ENCODE data around the gene CPLX1.
"Not testable (repeated sequence)": the region's sequence is repeated elsewhere in the genome, so short reads cannot be mapped to it uniquely, and the experiment has no call there.

CPLX1 gene

DNA sequence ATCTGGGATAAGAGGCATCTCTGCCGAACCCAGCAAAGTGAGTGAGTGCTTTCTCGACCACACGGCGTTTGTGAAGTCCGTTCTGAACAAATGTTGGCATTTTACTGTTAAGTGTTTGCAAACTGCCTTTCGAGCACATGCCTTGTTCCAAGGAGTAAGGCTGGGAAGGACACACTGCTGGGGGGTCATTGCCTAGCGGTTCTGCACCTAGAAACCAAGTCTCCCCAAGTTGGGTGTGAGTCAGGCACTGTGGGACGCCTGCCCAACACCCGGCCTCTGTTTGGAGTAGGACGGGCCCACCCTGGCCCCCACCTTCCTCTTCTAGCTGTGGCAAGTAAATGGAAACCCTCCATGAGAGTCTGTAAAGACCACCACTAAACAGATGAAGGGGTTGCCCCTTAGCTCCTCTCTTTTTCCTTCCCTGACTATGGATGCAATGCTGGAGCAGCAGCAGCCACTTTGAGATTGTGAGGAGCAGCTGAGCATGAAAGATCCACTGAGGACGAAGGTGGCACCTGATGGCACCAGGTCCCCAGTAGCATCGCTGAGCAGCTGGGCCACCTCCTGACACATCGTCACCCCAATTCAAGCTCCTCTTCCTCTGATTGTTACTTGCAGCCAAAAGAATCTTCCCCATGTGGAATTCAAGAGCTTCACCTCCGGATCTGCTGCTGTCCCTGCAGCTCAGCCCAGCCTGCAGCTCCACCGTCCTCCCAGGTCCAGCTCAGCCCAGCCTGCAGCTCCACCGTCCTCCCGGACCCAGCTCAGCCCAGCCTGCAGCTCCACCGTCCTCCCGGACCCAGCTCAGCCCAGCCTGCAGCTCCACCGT lies 6.3 kb downstream of the CPLX1 start:
- no peak for DNase-seq (ENCODE audit: low spot score)

DNA sequence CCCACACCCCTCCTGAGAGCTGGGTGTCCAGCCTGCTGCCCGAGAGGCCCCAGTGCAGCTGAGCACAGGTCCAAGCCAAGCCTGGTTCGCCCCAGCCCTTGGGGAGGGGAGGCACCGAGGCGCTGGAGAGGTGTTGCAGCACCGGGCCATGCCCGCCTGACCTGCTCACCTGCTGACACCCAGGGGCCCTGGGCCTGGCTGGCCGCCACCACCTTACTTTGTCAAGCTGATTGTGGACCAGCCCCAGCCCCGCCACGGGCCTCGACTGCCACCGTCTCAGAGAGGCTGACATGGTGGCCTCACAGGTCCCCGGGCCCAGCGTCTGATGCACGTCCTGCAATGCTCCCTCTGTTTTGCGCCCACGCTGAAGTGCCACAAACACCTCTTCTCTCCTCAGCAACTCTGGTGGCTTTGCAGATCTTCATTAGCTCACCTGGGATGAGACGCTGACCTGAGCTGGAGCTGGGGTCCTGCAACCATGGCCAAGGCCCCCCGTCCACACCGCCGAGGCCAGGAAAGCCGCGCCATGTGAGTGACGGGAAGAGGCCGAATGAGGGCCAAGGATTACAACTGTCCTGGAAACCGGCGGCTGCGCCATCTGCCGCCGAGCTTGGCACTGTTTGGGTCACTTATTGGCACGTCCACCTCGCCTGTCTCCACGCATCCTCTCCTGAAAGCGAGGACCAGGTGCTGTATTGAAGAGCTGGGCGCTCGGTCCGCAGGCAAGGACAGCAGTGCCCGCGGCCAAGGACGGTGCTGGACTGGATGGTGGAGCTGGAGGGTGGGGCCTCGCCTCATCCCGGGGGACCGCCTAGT lies 7.6 kb downstream of the CPLX1 start:
- no peak for DNase-seq (ENCODE audit: low spot score)

DNA sequence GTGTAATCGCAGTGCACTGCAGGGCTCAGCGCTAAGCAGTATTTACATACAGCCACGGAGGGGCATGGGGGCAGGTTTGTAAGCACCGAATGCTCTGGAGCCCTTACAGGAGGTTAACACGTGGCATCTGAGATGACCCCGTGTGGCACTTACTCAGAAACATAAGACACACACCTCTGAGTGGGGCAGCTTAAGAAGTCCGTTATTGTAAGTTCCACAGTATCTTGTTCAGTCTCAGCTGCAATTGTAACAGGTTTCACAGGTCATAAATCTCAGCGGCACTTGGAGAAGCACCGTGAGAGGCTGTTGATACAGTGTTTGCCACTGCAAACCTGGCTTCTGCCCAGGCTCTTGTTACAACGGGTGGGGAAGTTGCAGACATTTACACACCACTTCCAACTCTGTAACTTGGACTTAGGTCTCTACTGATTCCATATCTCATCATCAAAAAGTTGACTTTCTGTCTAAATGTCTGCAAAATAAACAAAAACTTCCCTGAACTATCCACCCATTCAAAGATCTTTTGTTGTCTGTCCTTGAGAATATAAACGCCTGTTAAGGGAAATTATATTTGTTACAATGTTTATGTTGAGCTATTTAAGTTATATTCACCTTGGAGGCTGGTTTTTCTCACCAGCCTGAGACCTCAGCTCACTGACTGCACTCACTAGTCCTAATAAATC lies 10.3 kb downstream of the CPLX1 start:
- no peak for DNase-seq (ENCODE audit: low spot score)

DNA sequence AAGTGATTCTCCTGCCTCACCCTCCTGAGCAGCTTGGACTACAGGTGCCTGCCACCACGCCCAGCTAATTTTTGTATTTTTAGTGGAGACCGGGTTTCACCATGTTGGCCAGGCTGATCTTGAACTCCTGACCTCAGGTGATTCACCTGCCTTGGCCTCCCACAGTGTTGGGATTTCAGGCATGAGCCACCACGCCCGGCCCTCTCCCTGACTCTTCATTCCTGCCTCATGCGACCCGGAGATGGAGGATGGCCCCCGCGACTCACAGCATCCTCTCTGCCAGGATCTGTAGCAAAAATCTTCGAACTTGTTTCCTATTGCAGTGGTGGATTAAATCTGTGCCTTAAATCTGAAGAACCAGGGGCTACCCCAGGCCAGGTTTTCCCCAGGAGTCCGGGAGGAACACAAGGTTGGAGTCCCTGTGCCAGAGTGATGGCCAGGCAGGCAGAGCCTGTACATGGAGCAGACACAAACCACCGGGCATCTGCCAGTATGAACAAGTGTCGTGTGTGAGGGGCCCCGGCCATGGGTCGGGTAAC lies 11.5 kb downstream of the CPLX1 start:
- DNase-seq (ENCODE audit: low spot score) = no peak

DNA sequence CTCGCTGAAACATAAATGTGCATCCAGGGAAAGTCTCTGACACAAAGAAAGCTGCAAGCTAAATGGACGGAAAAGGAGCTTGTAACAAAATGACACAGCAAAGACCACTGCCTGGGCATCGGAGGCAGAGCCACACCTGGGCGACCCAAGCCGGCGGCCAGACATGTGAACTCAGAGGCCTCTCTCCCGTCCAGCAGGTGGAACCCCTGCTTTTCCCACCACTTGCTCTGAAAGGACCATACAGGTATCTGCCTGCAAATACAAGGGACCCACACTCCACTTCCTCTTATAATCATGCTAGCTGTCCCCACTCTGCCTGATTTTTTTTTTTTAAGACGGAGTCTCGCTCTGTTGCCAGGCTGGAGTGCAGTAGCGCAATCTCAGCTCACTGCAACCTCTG lies 12.0 kb downstream of the CPLX1 start:
- no peak for DNase-seq (ENCODE audit: low spot score)

DNA sequence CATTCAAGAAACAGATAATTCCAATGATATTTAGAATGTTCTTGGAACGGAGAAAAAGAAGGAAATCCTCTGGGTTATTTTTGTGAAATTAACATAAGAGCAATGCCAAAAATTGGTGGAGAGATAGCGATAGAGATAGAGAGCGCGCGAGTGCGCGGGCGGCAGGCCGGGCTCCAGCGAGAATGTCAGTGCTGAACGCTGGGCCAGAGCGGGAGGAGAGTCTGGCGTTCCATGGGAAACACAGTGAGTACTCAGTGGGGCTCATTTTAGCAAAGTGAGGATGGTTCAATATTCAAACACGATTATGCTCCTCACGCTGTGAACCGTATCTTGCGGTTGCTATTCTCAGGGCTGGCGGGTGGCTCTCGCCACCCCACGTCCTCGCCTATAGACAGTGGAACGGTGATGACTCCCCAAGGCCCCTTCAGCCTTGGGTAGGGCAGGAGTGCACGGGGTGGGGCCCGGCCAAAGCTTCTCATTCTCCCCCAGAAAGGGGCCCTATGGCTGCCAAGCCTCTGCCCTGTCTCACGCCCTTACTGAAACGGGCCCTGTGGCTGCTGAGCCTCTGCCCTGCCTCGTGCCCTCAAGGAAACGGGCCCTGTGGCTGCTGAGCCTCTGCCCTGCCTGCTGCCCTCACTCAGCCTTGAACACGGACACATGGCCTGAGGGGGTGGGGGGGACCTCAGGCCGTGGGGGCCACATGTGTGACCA lies 16.9 kb downstream of the CPLX1 start:
- no peak for DNase-seq (ENCODE audit: low spot score)

DNA sequence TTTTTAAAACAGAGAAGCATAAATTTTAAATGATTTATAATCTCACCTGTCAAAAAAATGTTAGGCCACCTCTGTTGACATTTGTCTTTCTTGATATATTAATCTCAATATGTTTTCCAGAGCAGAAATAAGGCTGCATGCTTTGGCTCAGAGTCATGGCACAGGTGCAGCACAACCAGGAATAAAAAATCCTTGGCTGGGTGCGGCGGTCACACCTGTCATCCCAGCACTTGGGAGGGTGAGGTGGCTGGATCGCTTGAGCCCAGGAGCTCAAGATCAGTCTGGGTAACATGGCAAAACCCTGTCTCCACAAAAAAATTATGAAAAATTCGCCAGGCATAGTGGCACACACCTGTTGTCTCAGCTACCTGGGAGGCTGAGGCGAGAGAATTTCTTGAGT lies 18.1 kb downstream of the CPLX1 start:
- no peak for DNase-seq (ENCODE audit: low spot score)

DNA sequence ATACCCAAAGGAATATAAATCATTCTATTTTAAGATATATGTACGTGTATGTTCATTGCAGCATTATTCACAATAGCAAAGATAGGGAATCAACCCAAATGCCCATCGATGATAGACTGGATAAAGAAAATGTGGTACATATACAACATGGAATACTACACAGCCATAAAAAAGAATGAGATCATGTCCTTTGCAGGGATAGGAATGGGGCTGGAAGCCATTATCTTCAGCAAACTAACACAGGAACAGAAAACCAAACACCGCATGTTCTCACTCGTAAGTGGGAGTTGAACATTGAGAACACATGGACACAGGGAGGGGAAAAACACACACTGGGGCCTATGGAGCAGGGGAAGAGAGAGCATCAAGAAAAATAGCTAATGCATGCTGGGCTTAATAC lies 18.9 kb downstream of the CPLX1 start:
- not testable (repeated sequence) for DNase-seq (ENCODE audit: low spot score)

DNA sequence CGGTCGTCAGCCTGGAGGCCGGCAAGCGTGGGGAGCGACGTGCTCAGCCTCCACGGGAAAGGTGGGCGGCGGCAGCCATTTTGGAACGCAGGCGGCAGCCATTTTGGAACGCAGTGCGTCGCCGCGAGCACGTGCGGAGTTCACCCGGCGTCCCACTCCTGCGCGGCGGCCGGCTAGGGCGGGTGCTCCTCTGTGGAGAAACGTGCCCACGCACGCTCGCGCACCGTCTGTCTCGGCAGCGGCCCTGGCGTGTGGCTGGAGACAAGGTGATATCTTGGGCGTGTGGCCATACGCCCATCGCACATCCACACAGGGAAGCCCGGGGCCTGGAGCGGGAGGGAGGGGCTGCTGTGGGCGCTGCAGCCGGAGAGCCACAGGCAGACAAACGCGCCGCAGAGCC lies 21.1 kb downstream of the CPLX1 start:
- no peak for DNase-seq (ENCODE audit: low spot score)

DNA sequence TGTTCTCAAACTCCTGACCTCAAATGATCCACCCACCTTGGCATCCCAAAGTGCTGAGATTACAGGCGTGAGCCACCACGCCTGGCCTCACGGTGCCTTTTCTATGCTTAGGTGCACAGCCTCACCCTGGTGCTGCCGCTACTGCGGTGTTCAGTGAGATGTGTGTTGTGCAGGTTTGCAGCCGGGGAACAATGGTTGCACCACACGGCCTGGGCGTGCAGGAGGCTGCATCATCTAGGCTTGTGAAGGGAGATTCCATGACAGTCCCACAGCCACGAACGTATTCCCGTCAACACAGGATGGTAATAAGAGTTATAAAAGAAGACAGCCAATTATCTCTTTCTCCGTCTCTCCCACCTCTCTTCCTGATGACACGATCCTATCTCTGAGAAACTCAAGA lies 22.0 kb downstream of the CPLX1 start:
- DNase-seq (ENCODE audit: low spot score) = no peak

DNA sequence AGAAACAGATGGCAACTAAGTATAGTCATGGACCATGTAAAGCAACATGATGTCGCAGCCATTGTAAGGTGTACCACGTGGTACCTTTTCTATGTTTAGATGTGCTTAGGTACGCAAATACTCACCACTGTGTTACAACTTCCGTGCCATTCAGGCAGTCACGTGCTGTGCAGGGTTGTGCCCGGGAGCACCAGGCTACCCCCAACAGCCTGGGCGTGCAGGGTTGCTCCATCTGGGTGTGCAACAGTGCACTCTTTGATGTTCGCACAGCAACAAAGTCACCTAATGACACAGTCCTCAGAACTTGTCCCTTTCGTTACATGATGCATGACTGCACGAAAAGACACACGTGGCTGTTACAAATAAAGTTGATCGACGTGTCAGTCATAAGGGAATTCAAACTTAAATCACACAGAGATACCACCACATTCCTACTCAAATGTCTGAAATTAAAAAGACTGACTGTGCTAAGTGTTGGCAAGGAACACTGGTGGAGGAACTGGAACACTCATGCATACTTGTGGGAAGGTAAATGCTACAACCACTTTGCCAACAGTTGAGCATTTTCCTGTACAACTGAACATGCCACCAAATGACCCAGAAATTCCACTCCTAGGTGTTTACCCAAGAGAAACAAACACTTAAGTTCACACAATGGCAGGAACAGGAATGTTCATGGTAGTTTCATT lies 24.3 kb downstream of the CPLX1 start:
- DNase-seq (ENCODE audit: low spot score) = no peak

DNA sequence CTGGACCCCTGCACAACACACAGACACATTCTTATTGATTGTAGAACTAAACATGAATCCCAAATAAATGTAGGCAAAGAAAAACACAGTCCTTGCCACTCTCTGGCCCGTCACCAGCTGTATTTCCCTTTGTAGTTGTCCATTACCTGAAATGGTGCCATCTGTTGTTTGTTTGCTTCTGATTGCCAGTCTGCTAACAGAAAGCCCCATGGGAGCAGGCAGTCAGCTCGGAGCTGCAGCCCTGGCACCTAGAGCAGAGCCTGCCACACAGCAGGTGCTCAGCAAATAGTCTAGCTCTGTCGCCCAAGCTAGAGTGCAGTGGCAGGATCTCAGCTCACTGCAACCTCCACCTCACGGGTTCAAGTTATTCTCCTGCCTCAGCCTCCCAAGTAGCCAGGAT lies 28.9 kb downstream of the CPLX1 start:
- no peak for DNase-seq (ENCODE audit: low spot score)

DNA sequence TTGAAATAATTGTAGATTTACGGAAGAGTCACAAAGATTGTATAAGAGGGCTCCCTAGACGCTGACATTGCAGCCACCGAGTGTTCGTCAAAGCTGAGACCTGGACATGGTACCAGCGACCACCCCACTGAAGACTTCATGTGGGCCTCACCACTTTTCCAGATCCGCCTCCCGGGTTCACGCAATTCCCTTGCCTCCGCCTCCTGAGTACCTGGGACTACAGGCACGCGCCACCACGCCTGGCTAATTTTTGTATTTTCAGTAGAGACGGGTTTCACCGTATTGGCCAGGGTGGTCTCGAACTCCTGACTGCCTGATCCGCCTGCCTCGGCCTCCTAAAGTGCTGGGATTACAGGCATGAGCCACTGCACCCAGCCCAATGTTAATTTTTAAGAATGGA lies 29.7 kb downstream of the CPLX1 start:
- no peak for DNase-seq (ENCODE audit: low spot score)

DNA sequence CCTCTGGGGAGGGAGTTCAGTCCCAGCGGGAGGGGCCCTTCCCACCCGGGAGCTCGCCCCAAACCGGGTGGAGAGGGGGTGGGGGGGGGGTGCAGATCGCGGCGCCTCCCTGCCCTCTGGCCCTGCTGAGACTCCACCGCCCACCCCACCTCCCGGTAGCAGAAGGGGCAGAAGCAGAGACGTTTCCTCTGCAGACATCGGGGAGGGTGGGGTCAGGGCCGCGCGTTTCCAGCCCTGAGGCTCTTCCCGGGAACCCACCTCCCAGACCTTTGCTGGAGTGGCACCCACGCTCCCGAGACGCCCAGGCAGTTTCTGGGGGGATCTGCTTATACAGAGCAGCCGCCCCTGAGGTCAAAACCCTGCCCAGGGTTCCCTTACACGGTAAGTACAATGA lies 30.2 kb downstream of the CPLX1 start:
- no peak for DNase-seq (ENCODE audit: low spot score)

DNA sequence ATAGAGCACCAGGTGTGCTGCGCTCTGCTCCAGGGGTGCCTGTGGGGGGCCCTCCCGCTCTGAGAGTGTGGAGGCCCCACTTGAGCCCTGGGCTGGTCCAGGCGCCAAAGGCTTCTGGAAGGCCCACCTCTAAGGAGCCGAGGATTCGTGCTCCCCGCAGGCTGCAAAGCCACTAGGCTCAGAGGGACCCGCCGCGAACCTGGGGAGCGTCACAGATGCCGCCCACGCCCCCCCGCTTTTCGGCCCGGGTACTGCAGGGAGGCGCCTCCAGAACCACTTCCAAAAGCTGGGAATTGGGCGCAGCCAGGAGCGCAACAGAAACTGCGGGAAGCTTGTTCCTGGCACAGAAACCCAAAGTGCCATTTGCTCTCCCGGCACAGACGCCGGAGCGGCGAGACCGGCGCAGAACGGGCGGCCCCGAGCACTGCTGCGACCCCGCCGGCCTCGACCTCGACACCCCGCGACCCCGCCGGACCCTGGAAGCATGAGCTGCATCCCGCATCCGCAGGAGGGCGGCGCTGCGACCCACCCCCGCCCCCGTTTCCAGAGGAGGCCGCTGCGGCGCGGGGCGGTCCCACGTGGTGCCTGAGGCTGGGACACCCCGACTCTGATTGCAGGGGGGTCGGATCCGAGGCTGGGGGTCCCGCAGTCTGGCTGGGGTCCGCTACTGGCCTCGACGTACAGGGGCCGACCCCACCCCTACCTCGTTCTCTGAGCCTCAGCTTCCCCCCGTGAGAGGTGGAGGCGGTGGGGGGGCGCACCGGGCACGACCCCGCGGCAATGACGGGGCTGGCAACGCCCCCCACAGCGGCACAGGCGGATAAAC lies 30.8 kb downstream of the CPLX1 start:
- DNase-seq (ENCODE audit: low spot score) = no peak

DNA sequence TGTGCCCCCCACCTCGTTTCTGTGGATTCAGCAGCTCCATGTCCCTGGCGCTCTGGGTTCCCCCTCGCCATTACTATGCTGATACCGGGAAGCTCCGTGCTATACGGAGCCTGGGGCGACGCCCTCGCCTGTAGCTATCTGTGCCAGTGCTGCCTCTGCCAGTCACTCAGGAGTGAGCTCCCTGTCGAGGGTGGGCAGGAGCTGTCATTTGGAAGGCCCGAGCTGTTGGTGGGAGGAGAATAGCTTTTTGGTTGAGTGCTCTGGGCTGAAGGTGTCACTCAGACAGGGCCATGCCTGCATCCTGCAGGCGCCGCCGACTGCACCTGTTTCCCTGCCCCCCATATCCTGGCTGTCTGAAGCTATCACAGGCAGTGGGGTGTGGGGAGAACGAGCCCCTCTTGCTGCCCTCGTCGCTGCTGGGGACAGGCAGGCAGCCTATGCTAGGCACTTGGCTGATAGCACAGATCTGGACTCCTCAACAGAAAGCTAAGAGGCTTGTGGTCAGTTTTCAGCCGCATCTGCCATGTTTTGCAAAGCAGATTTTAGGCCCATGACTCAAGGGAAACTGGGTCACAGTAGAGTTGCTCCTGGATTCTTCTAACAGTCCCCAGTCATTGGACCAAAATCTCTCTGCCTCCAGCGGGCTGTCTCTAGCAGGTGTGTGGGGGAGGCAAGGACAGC lies 31.8 kb downstream of the CPLX1 start:
- no peak for DNase-seq (ENCODE audit: low spot score)

DNA sequence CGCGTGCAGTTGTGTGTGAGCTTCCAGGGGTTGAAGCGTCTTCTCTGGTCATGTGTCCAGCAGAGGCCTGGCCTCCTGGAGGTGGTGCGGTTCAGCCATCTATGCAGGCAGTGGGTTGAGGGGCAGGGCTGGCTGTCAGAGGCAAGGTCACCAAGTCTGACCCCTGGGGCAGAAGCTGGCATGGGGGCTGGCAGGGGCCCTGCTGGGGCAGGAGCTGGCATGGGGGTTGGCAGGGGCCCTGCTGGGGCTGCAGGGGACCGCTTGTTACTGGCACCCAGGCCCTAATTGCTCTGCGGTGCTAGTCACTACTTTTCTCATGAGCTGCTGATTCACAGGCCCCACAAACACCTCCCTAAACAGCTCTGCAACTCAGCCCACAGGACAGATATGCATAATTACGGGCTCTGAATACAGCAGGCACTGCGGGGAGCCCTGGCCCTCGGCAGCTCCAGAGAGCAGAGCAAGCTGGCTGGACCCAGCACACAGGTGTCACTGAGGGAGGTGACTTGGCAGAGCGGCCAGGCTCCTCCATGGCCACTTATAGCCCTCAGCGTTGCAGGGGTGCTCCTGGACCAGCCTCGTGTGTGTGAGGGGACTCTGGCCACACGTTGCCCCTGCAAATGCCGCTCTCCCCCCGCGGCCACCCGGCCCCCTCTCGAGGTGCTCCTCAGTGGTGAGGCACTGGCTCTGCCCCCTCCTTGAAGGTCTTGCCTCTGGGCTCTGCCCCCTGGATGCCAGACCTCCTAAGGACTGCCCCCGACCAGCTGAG lies 32.7 kb downstream of the CPLX1 start:
- no peak for DNase-seq (ENCODE audit: low spot score)

DNA sequence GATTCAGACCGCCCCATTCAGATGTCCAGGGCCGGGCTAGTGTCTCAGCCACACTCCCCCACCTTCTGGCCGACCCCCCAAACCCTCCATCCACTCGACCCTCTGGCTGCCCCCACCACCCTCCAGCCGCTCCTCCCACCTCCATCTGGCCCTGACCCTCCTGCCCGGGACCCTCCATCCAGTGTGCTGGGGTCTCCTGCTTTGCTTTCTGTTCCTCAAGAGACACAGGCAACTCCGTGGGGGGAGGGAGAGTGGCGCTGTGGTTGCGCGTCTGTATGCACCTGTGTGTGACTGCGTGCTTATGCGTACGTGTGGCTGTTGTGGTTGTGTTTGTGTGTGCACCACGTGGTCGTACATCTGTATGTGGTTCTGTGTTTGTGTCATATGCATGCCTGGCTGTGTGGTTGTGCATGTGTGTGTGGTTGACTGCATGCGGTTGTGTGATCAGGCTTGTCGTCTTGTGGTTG lies 33.3 kb downstream of the CPLX1 start:
- no peak for DNase-seq (ENCODE audit: low spot score)

All from LoVo (cell line).